Measurements from ENCODE around the gene ISG15.
A peak's percentile ranks its signal among the peaks of the same experiment; 100 is the strongest.
"Not testable (repeated sequence)": the region's sequence is repeated elsewhere in the genome, so short reads cannot be mapped to it uniquely, and the experiment has no call there.

Gene ISG15

DNA sequence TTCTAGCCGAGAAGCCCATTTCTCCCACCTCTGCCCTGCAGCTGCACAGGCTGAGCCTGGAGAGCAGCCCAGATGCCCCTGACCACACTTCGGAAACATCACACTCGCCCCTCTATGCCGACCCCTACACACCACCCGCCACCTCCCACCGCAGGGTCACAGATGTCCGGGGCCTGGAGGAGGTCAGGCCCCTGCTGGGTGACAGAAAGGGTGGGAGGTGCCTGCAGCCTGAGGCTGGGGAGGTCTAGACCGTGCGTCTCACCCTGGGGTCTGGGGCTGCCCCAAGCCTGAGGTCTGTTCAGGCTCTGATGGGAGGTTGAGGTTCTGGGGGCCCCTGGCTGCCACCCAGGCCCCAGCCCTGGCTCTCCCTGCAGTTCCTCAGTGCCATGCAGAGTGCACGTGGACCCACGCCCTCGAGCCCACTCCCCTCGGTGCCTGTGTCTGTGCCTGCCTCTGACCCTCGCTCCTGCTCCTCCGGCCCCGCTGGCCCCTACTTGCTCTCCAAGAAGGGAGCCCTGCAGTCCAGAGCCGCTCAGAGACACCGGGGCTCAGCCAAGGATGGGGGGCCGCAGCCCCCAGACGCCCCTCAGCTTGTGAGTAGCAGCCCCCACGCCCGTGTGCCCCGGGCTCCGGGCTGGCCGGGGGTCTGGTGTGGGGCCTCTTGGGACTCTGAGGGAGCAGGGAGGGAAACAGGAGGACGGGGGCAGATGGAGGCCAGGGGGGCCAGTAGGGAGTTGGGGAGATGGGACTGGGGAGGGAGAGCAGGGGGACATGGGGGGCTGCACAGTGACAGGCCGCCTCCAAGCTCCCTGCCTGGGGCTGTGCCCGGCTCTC is 39.6 kb upstream of the ISG15 start:
- no peak for TF ChIP-seq CTCF (conservative IDR thresholded peaks at IDR 0.05; ENCODE audit: low read length)
- H3K4me3 ChIP-seq (ENCODE audit: low read length), result no peak overlapping the region
- DNase-seq (ENCODE audit: low read depth), result no peak

- no peak for DNase-seq (ENCODE audit: low read depth)
- H3K4me3 ChIP-seq (ENCODE audit: low read length), result no peak overlapping the region
- no peak for TF ChIP-seq CTCF (conservative IDR thresholded peaks at IDR 0.05; ENCODE audit: low read length)
Observed at GRCh38 chr1:974293-974640, 39.0 kb upstream of the ISG15 start.

DNA sequence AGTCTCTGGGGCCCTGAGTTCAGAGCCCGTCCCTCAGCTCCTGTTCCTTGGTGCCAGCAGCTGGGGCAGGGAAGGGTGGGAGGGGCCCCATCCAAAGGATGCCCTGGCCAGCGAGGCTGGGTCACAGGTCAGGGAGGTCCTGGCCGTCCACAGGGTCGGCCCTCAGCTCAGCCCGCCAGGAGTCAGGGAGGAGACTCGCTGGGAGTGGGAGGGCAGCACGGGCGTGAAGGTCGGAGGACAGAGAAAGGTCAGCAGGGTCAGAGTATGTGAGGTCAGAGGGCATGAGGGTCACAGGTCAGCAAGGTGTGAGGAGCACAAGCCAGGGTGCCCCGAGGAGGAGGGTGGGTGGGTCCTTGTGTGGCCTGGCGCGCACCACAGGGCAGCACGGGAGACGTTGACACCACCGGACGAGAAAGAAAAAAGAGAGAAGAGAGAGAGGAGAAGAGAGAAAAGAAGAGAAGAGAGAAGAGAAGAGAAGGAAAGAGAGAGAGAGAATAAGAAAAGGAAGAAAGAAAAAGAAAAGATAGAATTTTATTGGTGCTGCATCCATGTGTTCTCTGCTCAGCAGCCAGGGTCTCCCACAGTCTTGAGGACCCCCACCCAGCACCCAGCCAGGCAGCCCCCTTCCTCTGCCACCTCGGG is 38.5 kb upstream of the ISG15 start:
- no peak overlapping the region for H3K4me3 ChIP-seq (ENCODE audit: low read length)
- DNase-seq (ENCODE audit: low read depth), result no peak
- no peak for TF ChIP-seq CTCF (conservative IDR thresholded peaks at IDR 0.05; ENCODE audit: low read length)

- H3K4me3 ChIP-seq (ENCODE audit: low read length), result no peak overlapping the region
- no peak for TF ChIP-seq CTCF (conservative IDR thresholded peaks at IDR 0.05; ENCODE audit: low read length)
- DNase-seq (ENCODE audit: low read depth), result no peak
Observed at GRCh38 chr1:975365-975764, 37.9 kb upstream of the ISG15 start.

- no peak overlapping the region for H3K4me3 ChIP-seq (ENCODE audit: low read length)
- DNase-seq (ENCODE audit: low read depth), result peak; percentile 67
- TF ChIP-seq CTCF (conservative IDR thresholded peaks at IDR 0.05; ENCODE audit: low read length), result peak; percentile 64
Observed at GRCh38 chr1:975896-976683, 37.2 kb upstream of the ISG15 start.

GRCh38 chr1:976791-977190 is 36.5 kb upstream of the ISG15 start:
- not testable (repeated sequence) for H3K4me3 ChIP-seq (ENCODE audit: low read length); DNase-seq (ENCODE audit: low read depth)

DNA sequence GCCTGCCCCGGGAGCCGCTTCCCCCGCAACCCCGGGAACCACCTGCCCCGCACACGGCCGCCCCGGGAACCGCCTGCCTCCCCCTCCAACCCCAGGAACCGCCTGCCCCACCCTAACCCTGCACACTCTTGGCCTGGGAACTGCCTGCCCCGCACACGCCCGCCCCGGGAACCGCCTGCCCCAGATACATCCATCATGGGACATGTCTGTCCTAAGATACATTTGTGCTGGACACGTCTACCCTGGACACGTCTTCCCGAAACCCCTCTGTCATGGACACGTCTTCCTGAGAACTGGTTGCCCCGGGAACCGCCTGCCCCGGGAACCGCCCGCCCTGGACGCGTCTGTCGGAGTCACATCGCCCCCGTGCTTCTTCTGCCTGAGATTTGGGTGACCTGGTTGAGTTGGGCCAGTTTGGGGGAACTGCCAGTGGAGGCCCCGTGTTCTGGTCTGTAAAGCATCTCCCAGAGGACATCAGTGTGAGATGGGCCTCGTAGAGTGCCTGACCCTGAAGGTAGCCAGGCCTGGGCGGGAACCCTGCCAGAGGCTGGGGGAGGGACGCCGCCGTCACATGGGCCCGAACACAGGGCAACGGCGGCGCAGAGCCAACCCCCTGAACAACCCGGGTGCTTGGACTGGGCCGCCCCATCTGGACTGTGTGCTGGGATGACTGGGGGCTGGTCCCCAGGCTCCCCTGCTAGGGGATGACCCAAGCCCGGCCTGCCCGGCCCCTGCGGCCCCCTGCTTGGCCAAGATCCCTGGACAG is 35.0 kb upstream of the ISG15 start:
- no peak for TF ChIP-seq CTCF (conservative IDR thresholded peaks at IDR 0.05; ENCODE audit: low read length)
- no peak for DNase-seq (ENCODE audit: low read depth)
- H3K4me3 ChIP-seq (ENCODE audit: low read length), result no peak overlapping the region
